Measurements from ENCODE around the gene EXOC3. TPM values are rescaled to one million over a fixed set of nuclear protein-coding genes. Genes with fewer than 3 reads are reported as not detected.

EXOC3 gene
- total RNA-seq, 1 donor from 2014 or later = 37.3 TPM

DNA sequence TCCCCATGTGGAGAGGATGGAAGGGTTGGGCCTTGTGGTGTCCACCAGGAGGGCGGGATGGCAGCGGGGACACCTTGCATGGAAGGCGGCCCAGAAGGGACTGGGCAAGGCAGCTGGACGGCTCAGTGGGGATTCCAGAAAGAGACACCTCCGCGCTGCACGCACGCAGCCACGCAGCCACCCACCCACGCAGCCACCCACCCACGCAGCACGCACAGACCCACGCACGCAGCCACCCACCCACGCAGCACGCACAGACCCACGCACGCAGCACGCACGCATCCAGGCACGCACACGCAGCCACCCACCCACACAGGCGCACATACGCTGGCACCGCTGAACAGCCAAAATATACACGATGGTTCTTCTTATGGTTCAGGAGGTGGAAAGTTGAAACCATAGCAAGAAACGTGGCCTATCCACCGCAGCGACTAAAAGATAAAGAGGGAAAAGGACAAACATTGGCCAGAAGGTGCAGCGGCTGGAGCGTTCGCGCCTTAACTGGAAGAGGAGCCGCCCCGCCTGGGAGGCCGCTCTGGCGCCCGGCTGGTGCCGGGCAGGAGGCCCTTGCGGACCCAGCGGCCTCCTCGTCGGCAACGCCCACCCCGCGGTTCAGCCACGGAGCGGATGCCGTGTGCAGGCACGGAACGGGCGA lies 22.2 kb upstream of the EXOC3 start:
- no peak for DNase-seq (ENCODE audit: low read depth)
- H3K27me3 ChIP-seq (ENCODE audit: control insufficient read depth, insufficient read depth, low read length) = peaks cover 2% of the 10 kb centered on the region
- TF ChIP-seq, protein P1, sequence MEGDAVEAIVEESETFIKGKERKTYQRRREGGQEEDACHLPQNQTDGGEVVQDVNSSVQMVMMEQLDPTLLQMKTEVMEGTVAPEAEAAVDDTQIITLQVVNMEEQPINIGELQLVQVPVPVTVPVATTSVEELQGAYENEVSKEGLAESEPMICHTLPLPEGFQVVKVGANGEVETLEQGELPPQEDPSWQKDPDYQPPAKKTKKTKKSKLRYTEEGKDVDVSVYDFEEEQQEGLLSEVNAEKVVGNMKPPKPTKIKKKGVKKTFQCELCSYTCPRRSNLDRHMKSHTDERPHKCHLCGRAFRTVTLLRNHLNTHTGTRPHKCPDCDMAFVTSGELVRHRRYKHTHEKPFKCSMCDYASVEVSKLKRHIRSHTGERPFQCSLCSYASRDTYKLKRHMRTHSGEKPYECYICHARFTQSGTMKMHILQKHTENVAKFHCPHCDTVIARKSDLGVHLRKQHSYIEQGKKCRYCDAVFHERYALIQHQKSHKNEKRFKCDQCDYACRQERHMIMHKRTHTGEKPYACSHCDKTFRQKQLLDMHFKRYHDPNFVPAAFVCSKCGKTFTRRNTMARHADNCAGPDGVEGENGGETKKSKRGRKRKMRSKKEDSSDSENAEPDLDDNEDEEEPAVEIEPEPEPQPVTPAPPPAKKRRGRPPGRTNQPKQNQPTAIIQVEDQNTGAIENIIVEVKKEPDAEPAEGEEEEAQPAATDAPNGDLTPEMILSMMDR (IDR thresholded peaks at IDR 0.05; ENCODE audit: insufficient read depth, low read length, poor library complexity, severe bottlenecking) = no peak
- H3K36me3 ChIP-seq (ENCODE audit: control insufficient read depth, insufficient read depth, low read length) = no peaks in the 10 kb centered on the region
- H3K4me3 ChIP-seq (ENCODE audit: low read depth, low read length) = no peak overlapping the region

DNA sequence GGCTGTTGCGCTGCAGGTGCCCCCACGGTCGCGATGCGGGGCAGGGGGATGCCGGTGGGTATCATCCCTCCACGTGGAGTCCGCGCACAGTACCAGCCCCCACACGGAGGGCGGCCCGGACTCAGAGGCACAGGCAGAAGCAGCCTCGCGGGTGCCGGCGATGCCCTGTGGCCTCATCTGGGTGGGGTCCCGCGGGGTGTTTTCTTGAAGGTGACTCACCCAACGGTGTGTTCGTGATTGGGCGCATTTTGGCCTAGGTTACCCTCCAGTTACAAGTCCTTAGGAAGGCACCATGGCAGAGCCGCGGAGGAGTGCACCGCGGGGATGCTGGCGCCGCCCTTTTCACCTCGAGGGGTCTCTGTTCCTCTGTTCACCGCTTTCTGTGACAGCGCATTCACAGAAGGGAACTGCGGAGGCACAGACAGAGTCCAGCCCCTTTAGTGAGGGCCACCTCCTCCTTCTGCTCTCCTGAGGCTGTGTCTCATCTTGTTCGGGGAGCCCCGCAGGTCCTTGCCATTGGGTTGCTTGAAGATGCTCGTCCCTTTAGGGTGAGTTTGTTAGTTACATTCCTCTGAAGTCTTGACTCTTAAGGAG lies 21.6 kb upstream of the EXOC3 start:
- TF ChIP-seq, protein P1 (IDR thresholded peaks at IDR 0.05; ENCODE audit: insufficient read depth, low read length, poor library complexity, severe bottlenecking) = no peak
- Histone ChIP-seq H3K27me3 (ENCODE audit: control insufficient read depth, insufficient read depth, low read length) (peaks cover 2% of the 10 kb centered on the region), H3K4me3 (ENCODE audit: low read depth, low read length) (no peak overlapping the region), H3K36me3 (ENCODE audit: control insufficient read depth, insufficient read depth, low read length) (no peaks in the 10 kb centered on the region)
- no peak for DNase-seq (ENCODE audit: low read depth)

DNA sequence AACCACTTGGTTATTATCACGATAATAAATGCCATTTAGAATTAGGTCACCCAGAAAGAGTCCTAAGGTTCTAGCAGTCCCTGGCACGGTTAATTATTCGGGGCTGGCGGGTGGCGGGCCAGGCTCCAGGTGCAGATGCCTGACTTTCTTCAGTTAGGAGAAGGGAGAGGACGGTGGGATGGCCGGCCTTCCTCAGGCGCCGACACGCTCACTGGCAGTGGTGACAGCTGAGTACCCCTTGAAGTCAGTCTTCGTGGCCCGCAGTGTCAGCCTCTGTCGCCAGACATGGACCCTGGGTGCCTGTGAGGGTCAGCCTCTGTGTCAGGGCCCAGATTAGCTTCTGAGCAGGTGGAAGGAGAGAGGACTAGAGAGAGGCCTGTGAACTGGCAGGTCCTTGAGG lies 21.1 kb upstream of the EXOC3 start:
- Histone ChIP-seq H3K36me3 (ENCODE audit: control insufficient read depth, insufficient read depth, low read length) (no peaks in the 10 kb centered on the region), H3K4me3 (ENCODE audit: low read depth, low read length) (no peak overlapping the region), H3K27me3 (ENCODE audit: control insufficient read depth, insufficient read depth, low read length) (peaks cover 2% of the 10 kb centered on the region)
- TF ChIP-seq, protein P1 (IDR thresholded peaks at IDR 0.05; ENCODE audit: insufficient read depth, low read length, poor library complexity, severe bottlenecking) = no peak
- no peak for DNase-seq (ENCODE audit: low read depth)

DNA sequence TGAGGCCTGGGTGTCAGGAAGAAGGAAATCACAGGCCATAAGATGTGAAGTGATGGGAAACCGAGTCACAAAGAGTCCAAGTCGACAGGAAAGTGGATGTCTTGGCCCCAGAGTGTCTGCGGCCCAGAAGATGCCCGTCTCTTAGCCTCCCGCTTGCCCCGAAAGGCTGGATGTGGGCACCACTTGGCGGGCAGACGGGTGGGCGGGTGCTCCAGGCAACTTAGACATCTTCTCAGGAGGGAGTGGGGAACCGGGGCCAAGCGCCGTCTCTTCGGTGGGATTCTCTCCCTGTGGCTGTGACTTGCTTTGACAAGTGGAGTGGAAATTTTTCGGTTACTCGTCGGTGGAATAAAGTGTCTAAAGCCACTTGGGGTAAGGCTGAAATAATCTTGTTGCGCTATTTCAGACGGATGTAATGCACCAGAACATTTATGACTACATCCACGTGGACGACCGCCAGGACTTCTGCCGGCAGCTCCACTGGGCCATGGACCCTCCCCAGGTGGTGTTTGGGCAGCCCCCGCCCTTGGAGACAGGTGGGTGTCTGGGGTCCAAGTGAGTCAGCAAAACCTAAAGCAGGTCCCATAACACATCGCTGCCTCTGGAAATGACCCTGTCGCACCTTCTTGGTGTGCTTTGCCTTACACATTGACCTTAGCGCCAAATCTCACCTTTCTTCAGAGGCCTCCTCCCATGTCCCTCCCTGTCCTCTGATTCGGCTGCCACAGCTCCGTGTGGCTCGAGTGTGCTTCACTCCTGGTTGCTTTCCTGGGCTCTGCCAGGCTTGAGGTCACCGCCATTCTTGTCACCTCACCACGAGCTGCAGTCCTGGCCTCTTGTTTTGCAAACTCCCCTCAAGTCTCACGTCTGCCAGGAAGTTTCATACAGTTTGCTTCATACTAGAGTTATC lies 20.4 kb upstream of the EXOC3 start:
- Histone ChIP-seq H3K36me3 (ENCODE audit: control insufficient read depth, insufficient read depth, low read length) (no peaks in the 10 kb centered on the region), H3K4me3 (ENCODE audit: low read depth, low read length) (no peak overlapping the region), H3K27me3 (ENCODE audit: control insufficient read depth, insufficient read depth, low read length) (peaks cover 2% of the 10 kb centered on the region)
- TF ChIP-seq, protein P1 (IDR thresholded peaks at IDR 0.05; ENCODE audit: insufficient read depth, low read length, poor library complexity, severe bottlenecking) = no peak
- no peak for DNase-seq (ENCODE audit: low read depth)

DNA sequence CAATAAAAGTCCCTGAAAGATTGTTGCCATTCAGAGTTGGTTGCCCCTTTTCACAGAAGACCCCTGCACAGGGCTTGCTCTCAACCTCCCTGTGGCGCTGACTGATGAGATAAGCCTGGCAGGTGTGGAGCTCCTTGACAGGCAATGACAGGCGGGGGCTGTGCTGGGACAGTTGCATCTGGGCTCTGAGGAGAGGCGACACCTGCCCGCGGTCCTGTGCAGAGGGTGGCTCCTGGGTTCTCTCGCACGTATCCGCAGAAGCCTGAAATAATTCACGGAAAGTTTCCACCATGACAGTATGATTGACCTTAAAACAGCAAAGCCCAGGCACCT lies 19.8 kb upstream of the EXOC3 start:
- Histone ChIP-seq H3K4me3 (ENCODE audit: low read depth, low read length) (no peak overlapping the region), H3K27me3 (ENCODE audit: control insufficient read depth, insufficient read depth, low read length) (peaks cover 2% of the 10 kb centered on the region), H3K36me3 (ENCODE audit: control insufficient read depth, insufficient read depth, low read length) (no peaks in the 10 kb centered on the region)
- TF ChIP-seq, protein P1 (IDR thresholded peaks at IDR 0.05; ENCODE audit: insufficient read depth, low read length, poor library complexity, severe bottlenecking) = no peak
- DNase-seq (ENCODE audit: low read depth) = no peak
